ENCODE results near the gene DGCR8.
A peak's percentile ranks its signal among the peaks of the same experiment; 100 is the strongest.

Gene DGCR8

GRCh38 chr22:20111689-20112622 is 31.9 kb downstream of the DGCR8 start:
- DNase-seq, result no peak

- DNase-seq, result no peak
These were observed 32.8 kb downstream of the DGCR8 start for GRCh38 chr22:20112623-20113511.

- DNase-seq, result no peak
These were observed 33.7 kb downstream of the DGCR8 start for GRCh38 chr22:20113551-20114310.

GRCh38 chr22:20114506-20115475 is 34.8 kb downstream of the DGCR8 start:
- no peak for DNase-seq

- no peak for DNase-seq
These were observed 35.8 kb downstream of the DGCR8 start, which contains the start of gene RANBP1 for GRCh38 chr22:20115691-20116375. Gene RANBP1 (plus strand): TSS chr22:20116104. CDS start chr22:20116185, 81 bp downstream.

- no peak for DNase-seq
These were observed 36.4 kb downstream of the DGCR8 start for GRCh38 chr22:20116376-20116950.

GRCh38 chr22:20116951-20117632 is 37.1 kb downstream of the DGCR8 start, which contains the start of gene TRMT2A:
Gene TRMT2A (minus strand): TSS chr22:20117226. CDS start chr22:20116906, 320 bp downstream.
- DNase-seq, result peak; percentile 93

- peak; percentile 42 for DNase-seq
These were observed 37.7 kb downstream of the DGCR8 start for GRCh38 chr22:20117633-20118299.

GRCh38 chr22:20118300-20119020 is 38.4 kb downstream of the DGCR8 start:
- DNase-seq, result no peak

- DNase-seq, result no peak
These were observed 41.9 kb downstream of the DGCR8 start for GRCh38 chr22:20121856-20122415.

GRCh38 chr22:20123366-20124082 is 43.5 kb downstream of the DGCR8 start:
- DNase-seq, result no peak

GRCh38 chr22:20124083-20124787 is 44.2 kb downstream of the DGCR8 start:
- no peak for DNase-seq

GRCh38 chr22:20125201-20126174 is 45.4 kb downstream of the DGCR8 start:
- no peak for DNase-seq

- DNase-seq, result no peak
These were observed 46.4 kb downstream of the DGCR8 start for GRCh38 chr22:20126284-20127029.
